Naive thymus-derived CD8-positive, alpha-beta T cell (primary cell): Measurements from ENCODE around the gene PARN. TPM values are rescaled to one million over a fixed set of nuclear protein-coding genes. Genes with fewer than 3 reads are reported as not detected.
"Not testable (repeated sequence)": the region's sequence is repeated elsewhere in the genome, so short reads cannot be mapped to it uniquely, and the experiment has no call there.

Source experiments
- ATAC-seq, 2 donors: fragments of 150-1000 bp; cut with Tn5 transposase in 1 of 2; sonication (Bioruptor Pico), chemical (Tn5 transposase) in 1 of 2; 1 replicate in 1 of 2; 2 replicates in 1 of 2; pipeline ENCODE4 v1.10.0; 2021; ENCODE audit warnings: mild to moderate bottlenecking in 2 of 2, moderate library complexity in 2 of 2
- POLR2A ChIA-PET: fragments of 350-600 bp; sonication (Branson Sonifier 250); formaldehyde crosslinking; loops from one replicate; lab custom pipeline; 2021; ENCODE audit warnings: antibody characterized with exemption; lab: Charles Lee
- DNase-seq, 10 donors: peaks; one replicate each; pipeline versions ENCODE4 v3.0.0 to v3.0.0-alpha.2; 2020 to 2022
- H3K27ac Mint-ChIP-seq, 10 donors: one replicate each; pipeline ENCODE4 v1.8.0; 2020 to 2022; ENCODE audit warnings: mild to moderate bottlenecking in 10 of 10, mixed read lengths in 10 of 10, moderate library complexity in 4 of 10, inconsistent platforms in 1 of 10
- H3K27me3 Mint-ChIP-seq, 5 donors: one replicate each; pipeline ENCODE4 v1.8.0; 2021 to 2022; ENCODE audit warnings: mixed read lengths in 5 of 5
- H3K36me3 Mint-ChIP-seq, 3 donors: one replicate each; pipeline ENCODE4 v1.8.0; 2020 to 2022; ENCODE audit warnings: mixed read lengths in 3 of 3, mild to moderate bottlenecking in 2 of 3, inconsistent platforms in 1 of 3
- H3K4me1 Mint-ChIP-seq, 4 donors: one replicate each; pipeline ENCODE4 v1.8.0; 2021 to 2022; ENCODE audit warnings: mixed read lengths in 4 of 4
- H3K4me3 Mint-ChIP-seq, 10 donors: one replicate each; pipeline ENCODE4 v1.8.0; 2020 to 2022; ENCODE audit warnings: mild to moderate bottlenecking in 10 of 10, mixed read lengths in 10 of 10, moderate library complexity in 6 of 10, inconsistent platforms in 1 of 10
- H3K9me3 Mint-ChIP-seq, 9 donors: one replicate each; pipeline ENCODE4 v1.8.0; 2020 to 2022; ENCODE audit warnings: mixed read lengths in 9 of 9, mild to moderate bottlenecking in 3 of 9, inconsistent platforms in 1 of 9, moderate library complexity in 1 of 9
- polyA plus RNA-seq, 3 donors: library from polyadenylated mRNA; unstranded; fragments of 300-500 nt; fragmentation: Illumina TruSeq; gene quantifications; one replicate each; pipeline ENCODE4 v1.2.3, GENCODE V29; 2021
- total RNA-seq, 8 experiments: library from RNA in 2 of 8; stranded (reverse) in 2 of 8; gene quantifications; one replicate each; pipeline ENCODE4 v1.2.3 and lab custom pipeline; 2021 to 2026

Gene PARN
- total and polyA plus RNA-seq, 5 experiments from 2014 or later, result 40.8 to 50.8 (median 47.9) TPM

DNA sequence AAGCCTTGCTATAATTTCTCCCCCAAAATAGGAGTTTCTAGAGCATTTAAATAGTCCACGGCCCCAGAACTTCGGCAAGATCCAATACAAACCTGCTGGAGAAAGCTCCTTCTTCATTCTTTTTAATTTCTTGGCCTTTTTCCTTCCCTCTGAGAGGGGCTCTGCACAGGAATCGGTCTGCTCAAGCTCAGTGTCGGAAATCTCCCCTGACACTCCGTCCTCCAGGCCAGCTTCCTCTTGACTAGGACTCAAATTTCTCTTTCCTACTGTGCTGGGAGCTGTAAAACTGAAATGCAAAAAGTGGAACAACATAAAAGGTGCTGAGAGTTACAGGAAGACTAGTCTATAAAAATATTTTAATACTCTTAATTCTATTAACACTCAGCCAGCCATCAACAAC lies 183.3 kb downstream of the PARN start:
- no peak for ATAC-seq

DNA sequence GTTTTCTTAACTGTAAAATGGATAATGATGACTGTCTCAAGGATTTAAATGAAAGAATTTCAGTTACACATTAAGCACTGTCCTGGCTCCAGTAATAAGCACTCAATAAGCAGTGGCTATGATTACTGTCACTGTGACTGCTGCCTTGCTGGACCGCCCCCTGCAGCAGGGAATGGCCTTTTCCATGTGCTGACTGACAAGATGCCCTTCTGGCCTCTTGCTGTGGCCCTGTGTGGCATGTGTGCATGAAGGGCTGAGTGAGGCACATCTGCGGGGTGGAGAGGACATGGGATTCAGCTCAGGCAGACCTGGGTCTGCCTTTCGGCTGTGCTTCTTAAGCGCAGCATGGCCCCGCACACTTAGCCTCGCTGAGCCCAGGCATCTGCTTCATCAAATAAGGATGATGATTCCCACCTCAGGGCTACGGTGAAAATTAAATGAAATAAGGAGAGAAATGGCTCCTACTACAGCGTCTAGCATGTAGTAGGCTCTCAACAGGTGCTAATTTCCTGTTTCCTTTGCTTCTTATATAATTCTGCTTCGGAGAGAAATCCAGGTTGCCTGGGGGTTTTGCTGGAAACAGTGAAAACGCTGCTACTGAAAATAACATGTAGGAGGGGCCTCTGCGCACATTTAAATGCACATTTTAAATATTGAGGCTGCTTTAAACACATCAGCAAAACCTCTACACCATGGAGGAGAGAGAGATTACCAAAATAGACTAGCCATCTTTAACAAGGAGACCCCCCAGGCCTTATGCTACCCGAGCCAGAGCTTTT lies 183.9 kb downstream of the PARN start:
- ATAC-seq (no peak), DNase-seq (no peak)
- peaks cover 0 to 29% (median 2%) of the 10 kb centered on the region in 3 donors for H3K36me3 Mint-ChIP-seq
- POLR2A ChIA-PET, result no interaction called here
- H3K4me1 Mint-ChIP-seq, result peaks cover 0 to 3% (median 1%) of the 10 kb centered on the region in 4 donors
- H3K9me3 Mint-ChIP-seq, result no peaks in the 10 kb centered on the region
- H3K27ac Mint-ChIP-seq, result peak overlapping the region in 3 of 10 donors; percentile 16 to 32 (median 31)
- H3K27me3 Mint-ChIP-seq, result no peaks in the 10 kb centered on the region
- H3K4me3 Mint-ChIP-seq, result peak overlapping the region in 1 of 10 donors; percentile 63

More for the DNA sequence above, 183.3 kb downstream of the PARN start:
- DNase-seq, result no peak
- Mint-ChIP-seq H3K27me3 (no peaks in the 10 kb centered on the region), H3K9me3 (no peaks in the 10 kb centered on the region), H3K4me3 (no peak overlapping the region), H3K36me3 (peaks cover 0 to 29% (median 2%) of the 10 kb centered on the region in 3 donors), H3K27ac (peak overlapping the region in 3 of 10 donors; percentile 2 to 31 (median 20)), H3K4me1 (peaks cover 0 to 3% (median 1%) of the 10 kb centered on the region in 4 donors)
- POLR2A ChIA-PET, result no interaction called here

DNA sequence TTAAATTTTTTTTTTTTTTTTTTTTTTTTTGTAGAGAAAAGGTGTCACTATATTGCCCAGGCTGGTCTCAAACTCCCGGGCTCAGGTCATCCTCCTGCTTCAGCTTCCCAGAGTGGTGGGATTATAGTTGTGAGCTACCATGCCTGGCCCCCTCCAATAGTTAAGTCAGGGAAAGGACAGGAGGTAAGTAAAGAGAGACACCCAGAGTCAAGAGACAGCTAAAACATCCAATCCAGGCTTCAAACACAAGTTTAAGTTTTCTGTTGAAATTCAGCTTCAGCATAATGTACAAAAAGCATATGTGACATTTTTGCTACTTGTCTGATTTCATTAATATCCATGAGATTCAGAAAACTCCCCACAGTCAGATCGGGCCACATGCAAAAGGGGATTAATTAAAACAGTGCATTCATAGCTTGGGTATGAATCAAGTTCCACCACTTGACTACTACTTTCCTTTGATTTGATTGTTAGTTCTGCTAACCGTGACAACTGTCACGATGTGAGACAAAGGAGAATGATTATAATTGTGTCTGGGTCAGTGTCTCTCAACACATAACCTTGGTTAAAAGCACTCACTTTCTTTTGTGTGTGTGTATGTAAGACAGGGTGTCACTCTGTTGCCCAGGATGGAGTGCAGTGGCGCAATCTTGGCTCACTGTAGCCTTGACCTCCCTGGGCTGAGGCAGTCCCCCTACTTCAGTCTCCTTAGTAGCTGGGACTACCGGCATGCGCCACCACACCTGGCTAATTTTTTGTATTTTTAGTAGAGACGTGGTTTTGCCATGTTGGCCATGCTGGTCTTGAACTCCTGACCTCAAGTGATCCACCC lies 184.9 kb downstream of the PARN start:
- peak overlapping the region in 1 of 10 donors; percentile 63 for H3K4me3 Mint-ChIP-seq
- no peaks in the 10 kb centered on the region for H3K9me3 Mint-ChIP-seq
- H3K36me3 Mint-ChIP-seq, result peaks cover 0 to 29% (median 2%) of the 10 kb centered on the region in 3 donors
- ATAC-seq (no peak), DNase-seq (no peak)
- H3K27me3 Mint-ChIP-seq, result no peaks in the 10 kb centered on the region
- no peak overlapping the region for H3K27ac Mint-ChIP-seq
- peaks cover 0 to 2% (median 0%) of the 10 kb centered on the region in 4 donors for H3K4me1 Mint-ChIP-seq
- POLR2A ChIA-PET, result no interaction called here

DNA sequence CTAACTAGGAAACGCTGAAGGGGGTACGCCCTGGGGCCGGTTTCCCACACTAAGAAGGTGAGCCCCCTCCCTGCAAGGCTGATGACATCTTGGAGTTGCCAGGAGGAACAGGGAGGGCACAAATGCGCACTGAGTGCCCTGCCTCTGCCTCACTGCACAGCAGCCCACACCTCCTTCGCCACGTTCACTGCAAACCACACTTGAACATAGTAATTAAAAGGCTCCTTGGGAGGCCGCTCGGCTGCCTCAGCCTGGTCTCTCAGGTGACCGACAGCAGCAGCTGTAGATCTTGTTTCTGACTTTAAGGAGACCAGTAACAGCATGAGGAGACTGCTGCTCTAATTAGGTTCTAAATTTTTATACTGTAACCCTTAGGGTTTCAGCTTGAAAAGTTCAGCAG lies 188.5 kb downstream of the PARN start:
- peak overlapping the region in 1 of 10 donors; percentile 56 for H3K27ac Mint-ChIP-seq
- peaks cover 12 to 23% (median 22%) of the 10 kb centered on the region in 4 donors for H3K4me1 Mint-ChIP-seq
- POLR2A ChIA-PET, H3K4me3 Mint-ChIP-seq, H3K9me3 Mint-ChIP-seq, DNase-seq, ATAC-seq, H3K27me3 Mint-ChIP-seq: not testable (repeated sequence)
- peaks cover 0 to 25% (median 2%) of the 10 kb centered on the region in 3 donors for H3K36me3 Mint-ChIP-seq

DNA sequence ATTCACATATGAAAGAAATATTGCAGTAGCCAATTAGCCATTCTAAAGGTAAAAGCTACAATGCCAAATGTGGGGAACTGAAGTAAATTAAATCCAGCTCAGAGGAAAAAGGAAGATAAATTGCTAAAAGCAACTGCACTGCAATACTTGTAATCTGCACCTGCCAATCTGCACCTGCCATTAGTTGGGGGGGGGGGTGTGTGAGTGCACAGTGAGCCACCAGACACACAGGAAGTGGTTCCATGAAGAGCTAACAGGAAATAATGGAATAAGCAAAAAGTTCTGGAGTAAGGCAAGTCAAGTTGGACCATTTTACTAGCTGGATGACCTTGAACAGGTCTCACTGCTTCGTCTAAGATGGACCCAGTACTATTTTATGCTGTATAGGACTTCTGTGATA lies 191.8 kb downstream of the PARN start:
- no peak for DNase-seq

DNA sequence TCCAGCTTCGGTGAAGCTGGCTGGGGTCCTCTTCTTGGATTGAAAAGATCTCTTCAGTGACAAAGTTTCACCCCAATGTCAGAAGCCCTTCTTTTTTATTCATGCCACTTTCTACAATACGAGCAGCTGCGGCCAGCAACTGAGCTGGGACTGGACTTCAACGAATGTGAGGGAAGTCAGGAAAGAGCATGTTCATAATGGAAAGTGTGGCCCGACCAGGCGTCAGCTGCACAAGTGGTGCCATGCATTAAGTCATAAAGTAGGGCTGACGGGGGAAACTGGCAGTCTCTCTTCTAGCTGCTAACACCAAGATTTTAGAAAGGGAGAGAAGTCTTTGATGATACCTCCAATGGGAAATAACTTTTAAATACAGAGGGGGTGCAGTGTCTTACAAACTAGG lies 192.6 kb downstream of the PARN start:
- H3K36me3 Mint-ChIP-seq, result peaks cover 0 to 5% (median 1%) of the 10 kb centered on the region in 3 donors
- peaks cover 24 to 51% (median 42%) of the 10 kb centered on the region in 4 donors for H3K4me1 Mint-ChIP-seq
- H3K27ac Mint-ChIP-seq, result peak overlapping the region; percentile 69 to 95 (median 90)
- ATAC-seq (no peak), DNase-seq (no peak)
- peaks cover 0 to 2% (median 0%) of the 10 kb centered on the region in 9 donors for H3K9me3 Mint-ChIP-seq
- peak overlapping the region in 7 of 10 donors; percentile 1 to 87 (median 48) for H3K4me3 Mint-ChIP-seq
- POLR2A ChIA-PET, result no interaction called here
- H3K27me3 Mint-ChIP-seq, result no peaks in the 10 kb centered on the region

More for the DNA sequence above, 191.8 kb downstream of the PARN start:
- POLR2A ChIA-PET, result no interaction called here
- Mint-ChIP-seq H3K36me3 (peaks cover 0 to 4% (median 0%) of the 10 kb centered on the region in 3 donors), H3K27ac (peak overlapping the region; percentile 48 to 95 (median 88)), H3K27me3 (no peaks in the 10 kb centered on the region), H3K4me3 (no peak overlapping the region), H3K4me1 (peaks cover 24 to 51% (median 42%) of the 10 kb centered on the region in 4 donors), H3K9me3 (no peaks in the 10 kb centered on the region)
- no peak for ATAC-seq

DNA sequence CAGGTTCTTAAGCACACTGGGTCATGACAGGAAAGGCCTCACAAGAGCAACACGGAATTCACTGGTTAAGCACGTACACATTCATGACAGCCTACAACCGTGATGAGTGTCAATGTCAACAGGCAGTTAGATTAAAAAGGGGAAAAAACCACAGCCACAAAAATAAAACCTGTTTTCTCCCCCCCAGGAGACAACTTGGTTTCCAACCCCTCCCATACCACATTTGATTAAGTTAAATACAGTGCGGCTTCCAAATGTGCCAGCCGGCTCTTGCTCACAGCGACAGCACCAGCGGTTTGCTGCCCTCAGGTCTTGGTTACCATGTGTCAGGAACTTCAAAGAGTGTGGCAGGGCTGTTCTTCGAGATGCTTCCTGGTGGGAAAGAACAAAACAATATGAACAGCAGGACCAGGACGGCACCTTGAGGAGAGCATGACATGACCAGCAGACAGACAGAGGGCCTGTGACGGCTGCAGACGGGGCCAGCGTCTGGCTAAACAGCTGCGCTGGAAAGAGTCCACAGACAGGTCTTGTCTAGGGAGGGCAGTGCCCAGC lies 193.6 kb downstream of the PARN start:
- Mint-ChIP-seq H3K27me3 (no peaks in the 10 kb centered on the region), H3K9me3 (peaks cover 0 to 4% (median 0%) of the 10 kb centered on the region in 9 donors), H3K4me3 (peak overlapping the region; percentile 60 to 87 (median 78)), H3K4me1 (peaks cover 24 to 51% (median 42%) of the 10 kb centered on the region in 4 donors), H3K27ac (peak overlapping the region; percentile 69 to 95 (median 90)), H3K36me3 (peaks cover 0 to 9% (median 5%) of the 10 kb centered on the region in 3 donors)
- peak; percentile 85 to 91 for ATAC-seq
- POLR2A ChIA-PET, result no interaction called here
- peak in 8 of 10 donors; percentile 9 to 70 (median 50) for DNase-seq

DNA sequence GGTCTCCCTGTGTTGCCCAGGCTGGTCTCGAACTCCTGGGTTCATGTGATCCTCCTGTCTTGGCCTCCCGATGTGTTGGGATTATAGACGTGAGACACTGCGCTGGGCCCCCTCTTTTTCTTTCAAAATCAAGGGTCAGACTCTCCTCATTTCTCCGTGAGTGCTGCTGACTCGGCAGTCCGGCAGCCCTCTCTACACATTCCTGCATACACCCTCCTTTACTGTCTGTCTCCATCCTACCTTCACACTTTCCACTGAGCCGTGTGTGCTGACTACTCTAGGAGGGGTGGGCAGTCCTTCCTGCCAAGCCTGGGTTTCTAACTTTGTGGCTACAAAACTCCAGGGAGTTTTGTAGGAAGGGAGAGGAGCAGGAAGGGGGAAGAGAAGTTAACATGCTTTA lies 195.2 kb downstream of the PARN start:
- DNase-seq, result no peak
- peaks cover 24 to 51% (median 42%) of the 10 kb centered on the region in 4 donors for H3K4me1 Mint-ChIP-seq

DNA sequence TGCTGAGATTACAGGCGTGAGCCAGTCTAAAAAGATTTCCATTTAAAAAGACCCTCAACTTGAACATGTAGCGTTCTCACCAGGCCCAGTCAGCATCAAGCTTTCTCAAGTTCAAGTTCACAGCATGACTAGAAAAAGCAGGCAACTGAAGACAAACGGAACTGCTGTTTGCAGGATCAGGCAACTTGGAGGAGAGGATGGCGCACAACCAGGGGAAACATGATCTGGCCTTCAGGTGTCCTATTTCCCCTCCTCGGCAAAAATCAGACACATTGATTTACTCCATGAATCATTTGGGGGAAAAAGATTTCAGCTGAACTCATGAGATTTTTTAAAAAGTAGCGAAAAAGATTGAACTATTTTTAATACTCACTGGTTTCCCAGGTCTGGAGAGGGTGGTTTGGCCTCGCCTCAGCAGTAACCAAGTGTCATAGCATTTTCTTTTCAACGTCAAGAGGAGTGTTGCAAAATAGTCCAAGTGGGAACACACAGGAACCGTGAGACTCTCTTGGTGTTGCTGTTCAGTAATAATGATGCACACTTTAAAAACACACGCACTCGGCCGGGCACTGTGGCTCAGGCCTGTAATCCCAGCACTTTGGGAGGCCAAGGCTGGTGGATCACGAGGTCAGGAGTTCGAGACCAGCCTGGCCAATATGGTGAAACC lies 201.0 kb downstream of the PARN start:
- POLR2A ChIA-PET, H3K4me3 Mint-ChIP-seq, ATAC-seq: not testable (repeated sequence)

More for the DNA sequence above, 195.2 kb downstream of the PARN start:
- Mint-ChIP-seq H3K9me3 (peaks cover 0 to 4% (median 0%) of the 10 kb centered on the region in 9 donors), H3K4me3 (peak overlapping the region in 2 of 10 donors; percentile 29 to 31), H3K27ac (peak overlapping the region in 6 of 10 donors; percentile 8 to 82 (median 72)), H3K27me3 (no peaks in the 10 kb centered on the region), H3K36me3 (peaks cover 0 to 14% (median 9%) of the 10 kb centered on the region in 3 donors)
- ATAC-seq, result no peak
- POLR2A ChIA-PET, result interaction anchor here (0.6 kb wide), 1 partner anchor 86 kb away, joined by 3 read pairs; no protein-coding TSS in a partner anchor

DNA sequence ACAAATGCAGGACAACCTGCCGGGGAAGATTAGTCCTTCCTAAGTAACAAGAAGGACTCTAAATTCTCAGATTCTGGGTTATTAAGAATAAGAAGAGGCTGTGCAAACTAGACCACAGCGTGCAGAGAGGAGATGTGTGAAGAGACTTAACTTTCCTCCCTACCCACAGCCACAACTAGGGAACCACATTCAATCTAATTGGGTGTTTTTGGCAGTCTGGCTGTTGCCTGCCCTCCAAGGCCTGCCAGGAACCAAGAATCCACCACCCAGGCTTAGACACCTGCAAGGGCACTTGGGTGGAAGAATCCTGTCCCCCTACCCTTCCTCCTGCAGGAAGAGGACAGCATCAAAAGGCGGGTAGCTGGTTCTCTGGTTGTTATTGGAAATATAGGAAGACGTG lies 202.0 kb downstream of the PARN start:
- ATAC-seq, result no peak
- Mint-ChIP-seq H3K27me3 (no peaks in the 10 kb centered on the region), H3K36me3 (peaks cover 0 to 21% (median 9%) of the 10 kb centered on the region in 3 donors), H3K4me1 (no peaks in the 10 kb centered on the region), H3K9me3 (peaks cover 0 to 4% (median 0%) of the 10 kb centered on the region in 9 donors), H3K27ac (no peak overlapping the region), H3K4me3 (no peak overlapping the region)
- no peak for DNase-seq
- POLR2A ChIA-PET, result no interaction called here

More for the DNA sequence above, 201.0 kb downstream of the PARN start:
- H3K27me3 Mint-ChIP-seq, H3K9me3 Mint-ChIP-seq, H3K4me1 Mint-ChIP-seq, DNase-seq: not testable (repeated sequence)
- Mint-ChIP-seq H3K36me3 (peaks cover 0 to 21% (median 9%) of the 10 kb centered on the region in 3 donors), H3K27ac (peak overlapping the region in 1 of 10 donors; percentile 34)

DNA sequence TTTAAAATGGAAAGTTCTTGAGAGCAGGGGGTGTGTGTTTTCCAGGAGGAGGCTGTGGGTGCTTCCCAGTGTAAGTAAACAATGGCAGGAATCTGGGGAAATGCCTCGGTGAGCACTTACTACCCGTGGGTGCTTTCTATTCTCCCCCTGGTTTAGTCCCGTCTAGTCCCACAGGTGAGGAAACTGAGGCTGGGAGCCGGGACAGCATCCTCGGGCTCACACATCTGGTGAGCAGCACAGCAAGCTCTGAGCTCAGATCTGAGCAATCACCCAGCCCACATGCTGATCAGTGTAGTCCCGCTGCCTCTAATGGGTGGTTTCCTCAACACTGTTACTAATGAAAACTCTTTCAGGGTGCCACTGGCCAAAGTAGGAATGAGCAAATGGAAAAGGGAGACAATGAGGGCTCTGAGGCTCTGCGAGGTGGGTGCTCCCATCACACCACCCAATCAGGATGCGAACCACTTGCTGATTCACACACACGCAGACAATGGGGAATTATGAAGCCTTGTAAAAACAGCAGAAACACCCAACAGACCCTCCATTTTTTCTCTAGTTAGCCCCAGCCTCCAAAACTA lies 202.6 kb downstream of the PARN start:
- no peaks in the 10 kb centered on the region for H3K4me1 Mint-ChIP-seq
- H3K4me3 Mint-ChIP-seq, result no peak overlapping the region
- DNase-seq (no peak), ATAC-seq (no peak)
- peak overlapping the region in 1 of 10 donors; percentile 72 for H3K27ac Mint-ChIP-seq
- no peaks in the 10 kb centered on the region for H3K27me3 Mint-ChIP-seq
- POLR2A ChIA-PET, result no interaction called here
- H3K36me3 Mint-ChIP-seq, result peaks cover 0 to 20% (median 11%) of the 10 kb centered on the region in 3 donors
- peaks cover 0 to 2% (median 0%) of the 10 kb centered on the region in 9 donors for H3K9me3 Mint-ChIP-seq
